GM19455 (cell line): ENCODE results near the gene CHST15.

Experiments
- ATAC-seq: cut with Tn5 transposase; IDR thresholded peaks from one replicate; pipeline ENCODE4 v1.9.1; 2021; ENCODE audit not compliant: unreplicated experiment

Gene CHST15

GRCh38 chr10:124092860-124093773 is at the start of gene CHST15:
Gene CHST15, minus strand, starts transcription at chr10:124093598. Its CDS starts 47,386 bp downstream, at chr10:124046212.
- no peak for ATAC-seq

GRCh38 chr10:124142960-124143359 is 49.6 kb upstream of the CHST15 start:
- no peak for ATAC-seq

GRCh38 chr10:124142006-124142739 is 48.8 kb upstream of the CHST15 start:
- ATAC-seq, result no peak

- no peak for ATAC-seq
Observed at GRCh38 chr10:124138883-124139348, 45.5 kb upstream of the CHST15 start.

GRCh38 chr10:124138195-124138882 is 44.9 kb upstream of the CHST15 start:
- ATAC-seq, result no peak

GRCh38 chr10:124134251-124134893 is 41.0 kb upstream of the CHST15 start:
- no peak for ATAC-seq

- ATAC-seq, result no peak
Observed at GRCh38 chr10:124132876-124133275, 39.5 kb upstream of the CHST15 start.

GRCh38 chr10:124132306-124132705 is 38.9 kb upstream of the CHST15 start:
- no peak for ATAC-seq

GRCh38 chr10:124131172-124131571 is 37.8 kb upstream of the CHST15 start:
- no peak for ATAC-seq

- ATAC-seq, result no peak
Observed at GRCh38 chr10:124130198-124130900, 37.0 kb upstream of the CHST15 start.

- no peak for ATAC-seq
Observed at GRCh38 chr10:124129471-124129870, 36.1 kb upstream of the CHST15 start.

GRCh38 chr10:124128811-124129145 is 35.4 kb upstream of the CHST15 start:
- ATAC-seq, result no peak

GRCh38 chr10:124127965-124128810 is 34.8 kb upstream of the CHST15 start:
- ATAC-seq, result no peak

GRCh38 chr10:124127563-124127962 is 34.2 kb upstream of the CHST15 start:
- no peak for ATAC-seq

- no peak for ATAC-seq
Observed at GRCh38 chr10:124126983-124127385, 33.6 kb upstream of the CHST15 start.

- ATAC-seq, result no peak
Observed at GRCh38 chr10:124126145-124126982, 33.0 kb upstream of the CHST15 start.

GRCh38 chr10:124125305-124126116 is 32.1 kb upstream of the CHST15 start:
- no peak for ATAC-seq

- ATAC-seq, result no peak
Observed at GRCh38 chr10:124124769-124125161, 31.4 kb upstream of the CHST15 start.
